ENCODE data around the gene AFG1L. TPM values are rescaled to one million over a fixed set of nuclear protein-coding genes. Genes with fewer than 3 reads are reported as not detected.

The AFG1L gene
- total RNA-seq, 1 experiment from 2014 or later: 4.0 TPM

GRCh38 chr6:108574457-108575141 is 279.7 kb downstream of the AFG1L start:
- DNase-seq (ENCODE audit: low read depth): no peak

Other genes starting within 250 kb of the AFG1L start
- gene OSTM1, start 220.3 kb upstream of the AFG1L start, total RNA-seq (2014; rRNA removed; shearing (Covaris generic)): 49.5 and 63.0 TPM in 2 replicates
- 0.10 TPM in 1 of 2 replicates, not detected in the other for gene NR2E1, start 129.0 kb upstream of the AFG1L start, total RNA-seq (2014; rRNA removed; shearing (Covaris generic))
- 284 and 359 TPM in 2 replicates for gene SNX3, start 34.0 kb upstream of the AFG1L start, total RNA-seq (2014; rRNA removed; shearing (Covaris generic))

Data from RPMI7951 (cell line).